Naive B cell (primary cell): ENCODE measurements around the gene ATP5IF1. TPM values are rescaled to one million over a fixed set of nuclear protein-coding genes. Genes with fewer than 3 reads are reported as not detected.

Experiments
- ATAC-seq, 2 donors: fragments of 150-1000 bp; cut with Tn5 transposase; 2 replicates each; pipeline ENCODE4 v1.10.0; 2021; ENCODE audit warnings: low read depth in 2 of 2, mild to moderate bottlenecking in 2 of 2, moderate library complexity in 2 of 2
- DNase-seq: peaks from one replicate; pipeline ENCODE4 v3.0.0; 2022
- H3K27ac Mint-ChIP-seq, 6 donors: one replicate each; pipeline ENCODE4 v1.8.0; 2020 to 2022; ENCODE audit warnings: mild to moderate bottlenecking in 6 of 6, mixed read lengths in 6 of 6, moderate library complexity in 5 of 6, inconsistent platforms in 2 of 6
- H3K27me3 Mint-ChIP-seq, 3 donors: one replicate each; pipeline ENCODE4 v1.8.0; 2021 to 2022; ENCODE audit warnings: mixed read lengths in 3 of 3, mild to moderate bottlenecking in 1 of 3
- H3K36me3 Mint-ChIP-seq, 2 donors: one replicate each; pipeline ENCODE4 v1.8.0; 2020 to 2022; ENCODE audit warnings: mixed read lengths in 2 of 2, inconsistent platforms in 1 of 2, mild to moderate bottlenecking in 1 of 2
- H3K4me1 Mint-ChIP-seq, 3 donors: one replicate each; pipeline ENCODE4 v1.8.0; 2020 to 2022; ENCODE audit warnings: mixed read lengths in 3 of 3, inconsistent platforms in 1 of 3, mild to moderate bottlenecking in 1 of 3, moderate library complexity in 1 of 3
- H3K4me3 Mint-ChIP-seq, 8 donors: one replicate each; pipeline ENCODE4 v1.8.0; 2020 to 2022; ENCODE audit warnings: mild to moderate bottlenecking in 8 of 8, mixed read lengths in 8 of 8, moderate library complexity in 8 of 8, inconsistent platforms in 2 of 8
- H3K9me3 Mint-ChIP-seq, 7 donors: one replicate each; pipeline ENCODE4 v1.8.0; 2020 to 2022; ENCODE audit warnings: mixed read lengths in 7 of 7, mild to moderate bottlenecking in 5 of 7, inconsistent platforms in 2 of 7, moderate library complexity in 1 of 7
- polyA plus RNA-seq, 6 donors: library from polyadenylated mRNA; unstranded; fragments of 300-500 nt; fragmentation: Illumina TruSeq; gene quantifications; one replicate each; pipeline ENCODE4 v1.2.3, GENCODE V29; 2021; ENCODE audit warnings: low read depth in 6 of 6

ATP5IF1 gene
- polyA plus RNA-seq, 6 donors from 2014 or later, result 369 to 762 (median 520) TPM

GRCh38 chr1:28259934-28260802, 24.2 kb downstream of the ATP5IF1 start:
- no peaks in the 10 kb centered on the region for H3K36me3 Mint-ChIP-seq
- H3K4me3 Mint-ChIP-seq, result peak overlapping the region; percentile 73 to 93 (median 84)
- H3K27ac Mint-ChIP-seq, result no peak overlapping the region
- ATAC-seq, result no peak
- peaks cover 15 to 30% (median 26%) of the 10 kb centered on the region in 3 donors for H3K4me1 Mint-ChIP-seq
- peaks cover 6 to 8% (median 7%) of the 10 kb centered on the region in 3 donors for H3K27me3 Mint-ChIP-seq
- H3K9me3 Mint-ChIP-seq, result no peaks in the 10 kb centered on the region
- DNase-seq, result peak; percentile 22

GRCh38 chr1:28260803-28261174, 24.9 kb downstream of the ATP5IF1 start:
- H3K27me3 Mint-ChIP-seq, result peaks cover 6 to 8% (median 7%) of the 10 kb centered on the region in 3 donors
- peak overlapping the region; percentile 73 to 91 (median 84) for H3K4me3 Mint-ChIP-seq
- no peak overlapping the region for H3K27ac Mint-ChIP-seq
- H3K9me3 Mint-ChIP-seq, result no peaks in the 10 kb centered on the region
- H3K36me3 Mint-ChIP-seq, result no peaks in the 10 kb centered on the region
- peaks cover 15 to 30% (median 26%) of the 10 kb centered on the region in 3 donors for H3K4me1 Mint-ChIP-seq
- no peak for ATAC-seq
- no peak for DNase-seq

GRCh38 chr1:28264897-28265296, 29.0 kb downstream of the ATP5IF1 start:
- no peak for ATAC-seq
- Mint-ChIP-seq H3K4me1 (peaks cover 14 to 19% (median 18%) of the 10 kb centered on the region in 3 donors), H3K9me3 (no peaks in the 10 kb centered on the region), H3K4me3 (no peak overlapping the region), H3K27me3 (no peaks in the 10 kb centered on the region), H3K36me3 (peaks cover 0 to 5% of the 10 kb centered on the region in 2 donors), H3K27ac (no peak overlapping the region)
- DNase-seq, result no peak

DNA sequence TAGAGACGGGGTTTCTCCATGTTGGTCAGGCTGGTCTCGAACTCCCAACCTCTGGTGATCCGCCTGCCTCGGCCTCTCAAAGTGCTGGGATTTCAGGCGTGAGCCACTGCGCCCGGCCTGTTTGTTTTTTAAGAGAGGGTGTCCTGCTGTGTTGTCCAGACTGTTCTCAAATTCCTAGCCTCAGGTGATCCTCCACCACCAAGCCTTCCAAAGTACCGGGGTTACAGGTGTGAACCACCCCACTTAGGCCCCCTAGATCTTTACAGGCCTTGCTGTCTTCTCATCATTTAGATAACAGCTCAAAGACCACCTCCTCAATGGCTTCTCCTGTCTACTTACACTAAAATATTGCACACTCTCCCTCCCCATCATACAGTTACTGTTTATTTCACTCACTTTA, 29.7 kb downstream of the ATP5IF1 start:
- Mint-ChIP-seq H3K27ac (peak overlapping the region in 1 of 6 donors; percentile 69), H3K9me3 (no peaks in the 10 kb centered on the region)

GRCh38 chr1:28266920-28267322, 31.0 kb downstream of the ATP5IF1 start:
- Mint-ChIP-seq H3K4me3 (no peak overlapping the region), H3K36me3 (peaks cover 0 to 5% of the 10 kb centered on the region in 2 donors), H3K9me3 (no peaks in the 10 kb centered on the region), H3K4me1 (peaks cover 4 to 8% (median 5%) of the 10 kb centered on the region in 3 donors), H3K27ac (no peak overlapping the region), H3K27me3 (no peaks in the 10 kb centered on the region)
- DNase-seq (no peak), ATAC-seq (no peak)

More for the DNA sequence above, 29.7 kb downstream of the ATP5IF1 start:
- H3K4me1 Mint-ChIP-seq, result peaks cover 13 to 18% (median 18%) of the 10 kb centered on the region in 3 donors
- DNase-seq (no peak), ATAC-seq (no peak)
- H3K36me3 Mint-ChIP-seq, result peaks cover 0 to 5% of the 10 kb centered on the region in 2 donors
- no peak overlapping the region for H3K4me3 Mint-ChIP-seq
- no peaks in the 10 kb centered on the region for H3K27me3 Mint-ChIP-seq

DNA sequence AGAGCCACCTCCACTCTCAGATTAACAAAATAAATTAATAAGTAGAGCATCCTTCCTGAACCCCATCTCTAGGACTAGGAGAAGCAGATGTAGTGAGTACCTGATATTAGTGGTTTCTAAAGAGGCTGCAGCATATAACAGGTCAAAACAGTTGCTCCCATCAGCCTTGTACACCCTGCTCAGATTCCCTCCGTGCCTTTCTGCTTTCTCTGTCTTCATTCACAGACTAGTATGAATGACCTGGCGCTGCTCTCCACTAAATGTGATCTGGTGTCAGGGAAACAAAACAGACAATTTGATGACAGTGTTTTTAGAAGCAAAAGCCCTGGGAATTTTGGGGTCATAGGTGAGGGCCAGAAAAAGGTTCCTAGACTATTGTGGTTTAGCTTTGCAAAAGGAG, 31.7 kb downstream of the ATP5IF1 start:
- peak overlapping the region in 1 of 6 donors; percentile 48 for H3K27ac Mint-ChIP-seq
- DNase-seq (no peak), ATAC-seq (no peak)
- H3K9me3 Mint-ChIP-seq, result no peaks in the 10 kb centered on the region
- no peak overlapping the region for H3K4me3 Mint-ChIP-seq
- H3K36me3 Mint-ChIP-seq, result peaks cover 0 to 5% of the 10 kb centered on the region in 2 donors
- H3K27me3 Mint-ChIP-seq, result no peaks in the 10 kb centered on the region
- H3K4me1 Mint-ChIP-seq, result peaks cover 4 to 8% (median 5%) of the 10 kb centered on the region in 3 donors

DNA sequence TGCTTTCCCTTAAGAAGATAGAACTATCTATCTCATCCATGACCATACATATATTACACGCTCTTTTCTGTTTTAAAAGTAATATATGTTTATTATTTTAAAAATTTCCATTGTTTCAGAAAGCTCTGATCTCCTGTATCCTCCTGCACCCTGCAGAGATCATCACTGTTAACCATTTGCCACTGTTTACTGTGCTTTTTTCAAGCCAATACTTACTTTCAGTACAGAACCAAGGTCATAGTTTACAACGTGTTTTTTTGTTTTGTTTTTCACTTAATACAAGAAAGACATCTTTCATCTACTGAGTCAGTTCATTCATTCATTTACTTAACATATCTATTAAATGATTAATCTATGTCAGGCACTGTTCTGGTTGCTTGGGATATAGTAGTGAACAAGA, 33.6 kb downstream of the ATP5IF1 start:
- DNase-seq (no peak), ATAC-seq (no peak)
- Mint-ChIP-seq H3K27me3 (no peaks in the 10 kb centered on the region), H3K27ac (no peak overlapping the region), H3K9me3 (no peaks in the 10 kb centered on the region), H3K4me1 (peaks cover 0 to 8% (median 0%) of the 10 kb centered on the region in 3 donors), H3K4me3 (no peak overlapping the region), H3K36me3 (peaks cover 0 to 5% of the 10 kb centered on the region in 2 donors)

DNA sequence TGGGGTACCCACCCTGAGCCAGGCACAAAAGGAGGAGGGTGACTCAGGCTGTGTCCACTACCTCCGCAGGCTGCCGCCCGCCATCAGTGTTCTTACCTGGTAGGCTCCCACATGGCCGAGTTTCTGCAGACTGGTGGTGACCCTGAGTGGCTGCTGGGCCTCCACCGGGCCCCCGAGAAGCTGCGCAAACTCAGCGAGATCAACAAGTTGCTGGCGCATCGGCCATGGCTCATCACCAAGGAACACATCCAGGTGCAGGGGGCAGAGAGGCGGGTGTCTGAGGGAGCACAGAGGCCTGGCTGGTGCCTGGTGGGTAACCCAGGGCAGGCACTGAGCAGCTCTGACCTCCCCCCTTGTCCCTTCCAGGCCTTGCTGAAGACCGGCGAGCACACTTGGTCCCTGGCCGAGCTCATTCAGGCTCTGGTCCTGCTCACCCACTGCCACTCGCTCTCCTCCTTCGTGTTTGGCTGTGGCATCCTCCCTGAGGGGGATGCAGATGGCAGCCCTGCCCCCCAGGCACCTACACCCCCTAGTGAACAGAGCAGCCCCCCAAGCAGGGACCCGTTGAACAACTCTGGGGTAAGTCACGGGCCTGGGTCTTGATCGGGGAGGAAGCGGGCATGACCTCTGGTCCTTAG, 36.4 kb downstream of the ATP5IF1 start:
- DNase-seq, result no peak
- Mint-ChIP-seq H3K9me3 (no peaks in the 10 kb centered on the region), H3K27ac (no peak overlapping the region), H3K4me3 (no peak overlapping the region), H3K36me3 (peaks cover 0 to 10% of the 10 kb centered on the region in 2 donors), H3K4me1 (peaks cover 0 to 5% (median 0%) of the 10 kb centered on the region in 3 donors), H3K27me3 (no peaks in the 10 kb centered on the region)
- ATAC-seq, result no peak

DNA sequence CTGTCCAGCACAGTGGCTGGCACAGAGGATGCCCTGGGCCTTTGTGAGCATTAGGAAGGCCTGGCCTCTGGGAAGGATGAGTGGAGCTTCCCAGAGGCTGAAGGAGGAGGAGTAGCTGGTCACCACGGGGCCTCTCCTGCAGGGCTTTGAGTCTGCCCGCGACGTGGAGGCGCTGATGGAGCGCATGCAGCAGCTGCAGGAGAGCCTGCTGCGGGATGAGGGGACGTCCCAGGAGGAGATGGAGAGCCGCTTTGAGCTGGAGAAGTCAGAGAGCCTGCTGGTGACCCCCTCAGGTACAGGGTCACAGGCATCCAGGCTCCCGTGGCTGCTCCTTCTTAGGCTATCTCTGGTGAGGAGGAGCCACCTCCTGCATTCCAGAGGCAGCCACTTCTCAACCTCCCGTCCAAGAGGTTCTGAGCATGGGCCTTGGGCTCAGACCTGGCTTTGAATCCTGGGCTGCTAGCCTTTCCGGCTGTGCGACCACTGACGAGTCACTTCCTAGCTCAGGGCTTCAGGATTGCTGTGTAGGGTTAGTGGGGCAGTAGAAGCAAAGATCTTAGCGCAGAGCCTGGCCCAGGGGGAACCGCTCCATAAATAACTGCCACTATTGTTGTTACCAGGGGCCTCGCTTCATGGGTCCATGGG, 37.4 kb downstream of the ATP5IF1 start:
- Mint-ChIP-seq H3K27me3 (no peaks in the 10 kb centered on the region), H3K9me3 (no peaks in the 10 kb centered on the region), H3K4me1 (no peaks in the 10 kb centered on the region), H3K27ac (no peak overlapping the region), H3K4me3 (no peak overlapping the region), H3K36me3 (peaks cover 10 to 19% of the 10 kb centered on the region in 2 donors)
- no peak for DNase-seq
- no peak for ATAC-seq

DNA sequence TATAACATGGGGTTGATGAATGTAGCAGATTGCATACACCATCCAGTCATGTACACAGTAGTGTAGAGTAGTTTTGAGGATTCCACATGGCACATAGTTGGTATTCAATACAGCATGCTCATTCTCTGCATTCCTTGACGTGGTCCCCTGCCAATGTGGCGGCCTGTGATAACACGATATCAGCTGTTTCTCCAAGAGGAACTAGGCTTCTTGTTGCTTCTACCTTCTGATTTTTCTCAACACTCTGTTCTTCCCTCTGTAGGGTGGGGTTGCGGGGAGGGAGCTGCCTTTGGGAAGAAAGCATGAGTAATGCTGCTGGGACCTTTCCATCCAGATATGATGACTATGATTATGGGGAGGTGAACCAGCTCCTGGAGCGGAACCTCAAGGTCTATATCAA, 42.8 kb downstream of the ATP5IF1 start:
- H3K27me3 Mint-ChIP-seq, result no peaks in the 10 kb centered on the region
- H3K4me1 Mint-ChIP-seq, result no peaks in the 10 kb centered on the region
- no peak overlapping the region for H3K4me3 Mint-ChIP-seq
- H3K36me3 Mint-ChIP-seq, result peaks cover 19 to 22% of the 10 kb centered on the region in 2 donors
- H3K27ac Mint-ChIP-seq, result no peak overlapping the region
- ATAC-seq, result no peak
- no peaks in the 10 kb centered on the region for H3K9me3 Mint-ChIP-seq
- DNase-seq, result no peak

- ATAC-seq (no peak), DNase-seq (no peak)
- no peaks in the 10 kb centered on the region for H3K27me3 Mint-ChIP-seq
- peak overlapping the region in 2 of 6 donors; percentile 19 to 64 for H3K27ac Mint-ChIP-seq
- peaks cover 19 to 22% of the 10 kb centered on the region in 2 donors for H3K36me3 Mint-ChIP-seq
- H3K4me1 Mint-ChIP-seq, result no peaks in the 10 kb centered on the region
- no peaks in the 10 kb centered on the region for H3K9me3 Mint-ChIP-seq
- H3K4me3 Mint-ChIP-seq, result no peak overlapping the region
Measured at GRCh38 chr1:28279721-28280120, 43.8 kb downstream of the ATP5IF1 start.

GRCh38 chr1:28280501-28280900, 44.6 kb downstream of the ATP5IF1 start:
- DNase-seq, result no peak
- no peak for ATAC-seq
- Mint-ChIP-seq H3K4me1 (no peaks in the 10 kb centered on the region), H3K27me3 (no peaks in the 10 kb centered on the region), H3K36me3 (peaks cover 14 to 22% of the 10 kb centered on the region in 2 donors), H3K9me3 (no peaks in the 10 kb centered on the region), H3K27ac (peak overlapping the region in 1 of 6 donors; percentile 37), H3K4me3 (no peak overlapping the region)

DNA sequence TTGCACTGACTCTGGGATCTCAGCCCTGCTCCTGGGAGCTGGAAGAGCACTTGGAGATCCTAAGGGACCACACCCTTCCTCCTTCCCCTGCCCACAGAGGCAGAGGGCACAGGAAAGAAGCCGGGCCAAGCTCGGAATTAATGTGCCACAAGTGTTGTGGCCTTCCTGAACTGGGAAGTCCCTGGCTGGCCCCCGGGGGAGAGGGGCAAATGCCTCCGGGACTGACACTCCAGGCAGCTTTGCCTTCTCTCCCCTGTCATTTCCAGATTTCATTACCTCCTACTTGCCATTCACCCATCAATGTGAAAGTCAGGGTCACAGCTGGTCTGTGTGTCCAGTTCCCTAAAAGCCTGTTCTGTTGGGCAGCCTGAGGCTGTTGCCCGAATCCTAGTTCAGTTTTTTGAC, 45.1 kb downstream of the ATP5IF1 start:
- no peak for DNase-seq
- Mint-ChIP-seq H3K9me3 (no peaks in the 10 kb centered on the region), H3K4me1 (no peaks in the 10 kb centered on the region), H3K27ac (no peak overlapping the region), H3K27me3 (no peaks in the 10 kb centered on the region), H3K36me3 (peaks cover 14 to 22% of the 10 kb centered on the region in 2 donors), H3K4me3 (no peak overlapping the region)
- no peak for ATAC-seq
